PFSK-1 (cell line): ENCODE data around the gene CCDC167.

Experiments used
- FOXP2 ChIP-seq: optimal IDR thresholded peaks from 2 replicates; pipeline ENCODE3; 2011; ENCODE audit warnings: borderline replicate concordance, control low read depth, inconsistent platforms; ENCODE audit not compliant: insufficient read depth; ENCODE audit errors: extremely low read length, extremely low read depth
- POLR2AphosphoS5 ChIP-seq: IDR thresholded peaks from 2 replicates; pipeline ENCODE4 v1.6.1; 2012; ENCODE audit warnings: low read depth, mild to moderate bottlenecking, control low read depth, low read length, moderate library complexity
- SIN3A ChIP-seq: IDR thresholded peaks from 2 replicates; pipeline ENCODE4 v1.6.1; 2012; ENCODE audit warnings: mild to moderate bottlenecking, low read length, moderate library complexity, borderline replicate concordance; ENCODE audit not compliant: insufficient read depth
- TAF1 ChIP-seq: IDR thresholded peaks from 2 replicates; pipeline ENCODE4 v1.6.1; 2012; ENCODE audit warnings: low read length, control low read depth, borderline replicate concordance; ENCODE audit not compliant: insufficient read depth
- TF ChIP-seq, protein P1 (sequence below), 2 experiments: IDR thresholded peaks; 2 replicates each; pipeline versions ENCODE4 v1.6.1 to v1.8.0; 2011 to 2012; ENCODE audit warnings: low read depth in 2 of 2, low read length in 2 of 2, control low read depth in 1 of 2, inconsistent platforms in 1 of 2, mild to moderate bottlenecking in 1 of 2, moderate library complexity in 1 of 2; ENCODE audit not compliant: insufficient read depth in 1 of 2

Gene CCDC167

DNA sequence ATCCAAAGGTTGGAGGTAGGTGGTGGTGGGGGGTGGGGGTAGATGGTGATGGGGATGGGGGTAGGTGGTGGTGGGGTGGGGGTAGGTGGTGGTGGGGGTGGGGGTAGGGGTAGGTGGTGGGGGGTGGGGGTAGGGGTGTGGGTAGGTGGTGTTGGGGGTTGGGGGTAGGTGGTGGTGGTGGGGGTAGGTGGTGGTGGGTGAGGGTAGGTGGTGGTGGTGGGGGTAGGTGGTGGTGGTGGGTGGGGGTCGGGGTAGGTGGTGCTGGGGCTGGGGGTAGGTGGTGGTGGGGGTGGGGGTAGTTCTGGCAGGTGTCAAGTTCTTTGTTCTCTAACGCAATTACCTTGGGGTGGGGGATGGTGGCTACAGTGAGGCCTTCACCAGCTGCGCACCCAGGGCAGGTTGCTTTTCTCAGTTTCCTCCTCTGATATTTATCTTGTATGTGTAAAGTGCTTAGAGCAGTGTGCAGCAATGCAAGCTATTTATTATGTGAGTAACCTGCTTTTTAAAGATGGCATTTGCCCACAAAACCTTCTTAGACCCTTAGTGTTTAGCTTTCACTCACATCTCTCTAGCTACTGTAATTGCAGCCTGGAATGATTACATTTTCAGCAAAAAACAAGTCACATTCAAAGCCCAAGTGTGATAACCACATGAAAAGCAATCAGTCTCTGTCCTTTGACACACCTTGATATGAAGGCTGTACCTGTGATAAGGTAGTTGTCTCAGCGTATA lies 8.2 kb upstream of the CCDC167 start:
- TF ChIP-seq POLR2AphosphoS5 (no peak), FOXP2 (no peak), TAF1 (no peak), SIN3A (no peak)
- TF ChIP-seq, protein P1, sequence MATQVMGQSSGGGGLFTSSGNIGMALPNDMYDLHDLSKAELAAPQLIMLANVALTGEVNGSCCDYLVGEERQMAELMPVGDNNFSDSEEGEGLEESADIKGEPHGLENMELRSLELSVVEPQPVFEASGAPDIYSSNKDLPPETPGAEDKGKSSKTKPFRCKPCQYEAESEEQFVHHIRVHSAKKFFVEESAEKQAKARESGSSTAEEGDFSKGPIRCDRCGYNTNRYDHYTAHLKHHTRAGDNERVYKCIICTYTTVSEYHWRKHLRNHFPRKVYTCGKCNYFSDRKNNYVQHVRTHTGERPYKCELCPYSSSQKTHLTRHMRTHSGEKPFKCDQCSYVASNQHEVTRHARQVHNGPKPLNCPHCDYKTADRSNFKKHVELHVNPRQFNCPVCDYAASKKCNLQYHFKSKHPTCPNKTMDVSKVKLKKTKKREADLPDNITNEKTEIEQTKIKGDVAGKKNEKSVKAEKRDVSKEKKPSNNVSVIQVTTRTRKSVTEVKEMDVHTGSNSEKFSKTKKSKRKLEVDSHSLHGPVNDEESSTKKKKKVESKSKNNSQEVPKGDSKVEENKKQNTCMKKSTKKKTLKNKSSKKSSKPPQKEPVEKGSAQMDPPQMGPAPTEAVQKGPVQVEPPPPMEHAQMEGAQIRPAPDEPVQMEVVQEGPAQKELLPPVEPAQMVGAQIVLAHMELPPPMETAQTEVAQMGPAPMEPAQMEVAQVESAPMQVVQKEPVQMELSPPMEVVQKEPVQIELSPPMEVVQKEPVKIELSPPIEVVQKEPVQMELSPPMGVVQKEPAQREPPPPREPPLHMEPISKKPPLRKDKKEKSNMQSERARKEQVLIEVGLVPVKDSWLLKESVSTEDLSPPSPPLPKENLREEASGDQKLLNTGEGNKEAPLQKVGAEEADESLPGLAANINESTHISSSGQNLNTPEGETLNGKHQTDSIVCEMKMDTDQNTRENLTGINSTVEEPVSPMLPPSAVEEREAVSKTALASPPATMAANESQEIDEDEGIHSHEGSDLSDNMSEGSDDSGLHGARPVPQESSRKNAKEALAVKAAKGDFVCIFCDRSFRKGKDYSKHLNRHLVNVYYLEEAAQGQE (IDR thresholded peaks at IDR 0.05; ENCODE audit: insufficient read depth in 1 of 2, low read depth in 2 of 2, low read length in 2 of 2) = no peak

DNA sequence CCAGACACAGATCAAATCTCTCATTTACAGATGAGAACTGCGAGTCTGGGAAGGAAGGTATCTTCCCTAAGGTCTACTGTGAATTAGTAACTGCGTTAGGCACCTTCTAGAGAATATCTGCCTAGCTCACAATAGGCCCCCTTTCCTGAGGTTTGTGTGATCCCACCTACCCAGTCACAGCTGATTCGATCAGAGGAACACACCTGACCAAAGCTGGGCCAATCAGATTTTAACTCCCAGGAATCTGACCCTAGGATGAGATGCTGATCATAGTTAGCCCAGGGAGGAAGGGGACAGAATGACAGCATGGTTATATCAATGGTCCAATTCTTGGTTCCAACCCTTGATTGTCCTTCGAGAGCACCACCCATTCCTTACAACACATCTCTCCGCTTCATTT lies 7.4 kb upstream of the CCDC167 start:
- TF ChIP-seq TAF1 (no peak), FOXP2 (no peak), POLR2AphosphoS5 (no peak), SIN3A (no peak)
- TF ChIP-seq, protein P1 (IDR thresholded peaks at IDR 0.05; ENCODE audit: insufficient read depth in 1 of 2, low read depth in 2 of 2, low read length in 2 of 2) = no peak

DNA sequence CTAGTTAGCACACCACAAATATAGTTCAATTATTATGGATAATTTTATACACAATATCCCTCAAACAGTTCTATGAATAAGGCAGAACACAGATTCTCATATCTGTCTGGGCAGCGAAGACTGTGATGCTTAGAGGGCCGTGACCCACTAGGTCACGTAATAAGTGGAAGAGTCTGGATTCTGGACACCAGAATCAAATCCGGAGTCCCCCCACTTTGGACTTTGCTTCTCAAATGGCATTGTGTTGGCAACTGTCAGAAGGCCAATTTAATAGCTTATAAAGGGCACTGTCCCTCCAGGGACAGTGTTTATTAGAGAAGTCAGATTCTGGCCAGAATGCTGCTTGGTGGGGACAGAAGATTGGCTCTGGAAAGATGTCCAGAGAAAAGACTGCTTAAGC lies 6.8 kb upstream of the CCDC167 start:
- TF ChIP-seq, protein P1 (IDR thresholded peaks at IDR 0.05; ENCODE audit: insufficient read depth in 1 of 2, low read depth in 2 of 2, low read length in 2 of 2) = no peak
- TF ChIP-seq SIN3A (no peak), TAF1 (no peak), FOXP2 (no peak), POLR2AphosphoS5 (no peak)

DNA sequence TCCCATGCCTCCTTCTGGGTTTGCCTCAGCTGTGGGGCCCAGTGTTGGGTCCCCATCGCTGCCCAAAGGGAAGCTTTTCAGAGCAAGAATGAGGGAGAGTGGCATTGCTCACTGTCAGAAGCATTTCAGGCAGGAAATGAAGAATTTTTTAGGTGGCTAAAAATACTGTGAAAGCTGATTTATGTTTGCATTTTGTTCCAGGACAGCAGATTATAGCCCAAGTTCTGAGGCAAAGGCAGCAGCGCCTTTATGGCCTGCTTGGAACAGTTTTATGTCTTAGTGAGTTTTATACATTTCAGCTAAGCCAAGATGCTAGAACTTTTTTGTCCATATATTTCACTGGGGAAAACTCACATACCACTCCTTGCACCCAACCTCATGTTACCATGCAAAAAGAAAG lies 4.3 kb upstream of the CCDC167 start:
- TF ChIP-seq FOXP2 (no peak), TAF1 (no peak), POLR2AphosphoS5 (no peak), SIN3A (no peak)
- TF ChIP-seq, protein P1 (IDR thresholded peaks at IDR 0.05; ENCODE audit: insufficient read depth in 1 of 2, low read depth in 2 of 2, low read length in 2 of 2) = no peak
